Endodermal cell (in vitro differentiated cells): ENCODE data around the gene CYBB. TPM values are rescaled to one million over a fixed set of nuclear protein-coding genes. Genes with fewer than 3 reads are reported as not detected.

Experiments
- DNase-seq: peaks from one replicate; pipeline ENCODE4 v3.0.0-alpha.2; 2017
- H3K27ac ChIP-seq: 2 replicates; pipeline ENCODE4 v1.5.1; 2013; ENCODE audit warnings: mild to moderate bottlenecking, low read depth, low read length, moderate library complexity
- H3K27me3 ChIP-seq: 2 replicates; pipeline ENCODE4 v1.6.1; 2013; ENCODE audit warnings: mild to moderate bottlenecking, low read length, moderate library complexity; ENCODE audit not compliant: insufficient read depth, control insufficient read depth, poor library complexity, severe bottlenecking
- H3K36me3 ChIP-seq: 2 replicates; pipeline ENCODE4 v1.7.0; 2013; ENCODE audit warnings: mild to moderate bottlenecking, low read length, moderate library complexity; ENCODE audit not compliant: control insufficient read depth, insufficient read depth
- H3K4me1 ChIP-seq: one replicate; pipeline ENCODE4 v1.7.0; 2013; ENCODE audit warnings: low read length; ENCODE audit not compliant: control insufficient read depth, insufficient read depth
- H3K4me3 ChIP-seq: 2 replicates; pipeline ENCODE4 v1.5.1; 2013; ENCODE audit warnings: mild to moderate bottlenecking, low read length, moderate library complexity
- H3K9ac ChIP-seq: 2 replicates; pipeline ENCODE4 v1.6.1; 2013; ENCODE audit warnings: mild to moderate bottlenecking, low read length, moderate library complexity; ENCODE audit not compliant: poor library complexity, severe bottlenecking; ENCODE audit errors: extremely low read depth
- H3K9me3 ChIP-seq: 2 replicates; pipeline ENCODE4 v1.6.1; 2013; ENCODE audit warnings: mild to moderate bottlenecking, low read length, moderate library complexity; ENCODE audit not compliant: control insufficient read depth
- H3K27ac Mint-ChIP-seq: 2 replicates; pipeline ENCODE4 v1.8.0; 2020; ENCODE audit warnings: mixed read lengths
- H3K27me3 Mint-ChIP-seq: 2 replicates; pipeline ENCODE4 v1.8.0; 2021; ENCODE audit warnings: mild to moderate bottlenecking, mixed read lengths; ENCODE audit not compliant: insufficient read depth
- H3K36me3 Mint-ChIP-seq: 2 replicates; pipeline ENCODE4 v1.8.0; 2020; ENCODE audit warnings: low read depth, mixed read lengths
- H3K4me1 Mint-ChIP-seq: 2 replicates; pipeline ENCODE4 v1.8.0; 2020; ENCODE audit warnings: mixed read lengths
- H3K4me3 Mint-ChIP-seq: 2 replicates; pipeline ENCODE4 v1.8.0; 2020; ENCODE audit warnings: mild to moderate bottlenecking, moderate library complexity, mixed read lengths
- H3K9me3 Mint-ChIP-seq: 2 replicates; pipeline ENCODE4 v1.8.0; 2020; ENCODE audit warnings: mild to moderate bottlenecking, mixed read lengths
- CTCF ChIP-seq: fragments of 200-600 bp; sonication (generic); conservative IDR thresholded peaks from 2 replicates; pipeline ENCODE4 v1.5.0; 2021; ENCODE audit warnings: antibody characterized with exemption, mild to moderate bottlenecking
- WGBS, 2 experiments: methylation state at CpG; one replicate each; pipeline versions ENCODE4 v1.1.5 to v1.1.7; 2013; ENCODE audit warnings: missing lambda C conversion rate in 2 of 2, mixed read lengths in 1 of 2; ENCODE audit not compliant: insufficient coverage in 1 of 2, insufficient read length in 1 of 2; 5-methylcytosine and 5-hydroxymethylcytosine counted together
- total RNA-seq, 2 donors: library from RNA; stranded (reverse); fragmentation: NEBNext Ultra II Directional in 1 of 2; extraction: Animal tissue kit (Norgen Biotek cat#: 25700) in 1 of 2; gene quantifications; 2 replicates in 1 of 2; 3 replicates in 1 of 2; pipeline ENCODE4 v1.2.1, GENCODE V29; 2021

Gene CYBB
- total RNA-seq, 2 donors from 2014 or later = not detected

GRCh38 chrX:37854148-37854547 lies 74.3 kb downstream of the CYBB start:
- H3K9me3 Mint-ChIP-seq = peaks cover 56% of the 10 kb centered on the region
- H3K27ac Mint-ChIP-seq = no peak overlapping the region
- H3K4me1 Mint-ChIP-seq = no peaks in the 10 kb centered on the region
- H3K9me3 ChIP-seq = no peaks in the 10 kb centered on the region
- H3K9ac ChIP-seq = no peak overlapping the region
- H3K36me3 Mint-ChIP-seq = no peaks in the 10 kb centered on the region
- H3K36me3 ChIP-seq = no peaks in the 10 kb centered on the region
- no peak overlapping the region for H3K4me3 Mint-ChIP-seq
- DNase-seq = no peak
- no peak for TF ChIP-seq CTCF
- H3K27ac ChIP-seq = no peak overlapping the region
- no peaks in the 10 kb centered on the region for H3K27me3 ChIP-seq
- peaks cover 2% of the 10 kb centered on the region for H3K27me3 Mint-ChIP-seq
- no peak overlapping the region for H3K4me3 ChIP-seq
- no peaks in the 10 kb centered on the region for H3K4me1 ChIP-seq
- WGBS, 2 experiments = 100% methylated on average over 2 of the region's 3 CpGs; no CpG with 5 or more reads in 1 of the 2 experiments

DNA sequence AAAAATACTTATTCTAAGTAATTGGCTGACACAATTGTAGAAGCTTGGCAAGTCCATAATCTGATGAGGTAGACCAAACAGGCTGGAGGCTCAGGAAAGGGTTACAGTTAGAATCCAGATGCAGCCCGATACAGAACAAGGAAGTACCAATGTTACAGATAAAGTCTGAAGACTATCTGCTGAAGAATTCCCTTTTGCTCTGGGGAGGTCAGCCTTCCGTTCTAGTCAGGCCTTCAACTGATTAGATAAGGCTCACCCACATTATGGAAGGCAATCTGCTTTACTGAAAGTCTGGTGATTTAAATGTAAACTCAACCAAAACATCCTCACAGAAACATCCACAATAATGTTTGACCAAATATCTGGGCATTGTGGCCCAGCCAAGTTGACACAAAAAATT lies 74.9 kb downstream of the CYBB start:
- Mint-ChIP-seq H3K4me1 (no peaks in the 10 kb centered on the region), H3K27ac (no peak overlapping the region), H3K36me3 (no peaks in the 10 kb centered on the region), H3K27me3 (peaks cover 2% of the 10 kb centered on the region), H3K4me3 (no peak overlapping the region), H3K9me3 (peaks cover 50% of the 10 kb centered on the region)
- no peaks in the 10 kb centered on the region for H3K36me3 ChIP-seq
- WGBS, 2 experiments = 100% methylated on average over 1 of the region's 2 CpGs
- H3K4me1 ChIP-seq = no peaks in the 10 kb centered on the region
- TF ChIP-seq CTCF = no peak
- no peak for DNase-seq
- no peak overlapping the region for H3K4me3 ChIP-seq
- no peak overlapping the region for H3K27ac ChIP-seq
- H3K27me3 ChIP-seq = no peaks in the 10 kb centered on the region
- H3K9ac ChIP-seq = no peak overlapping the region
- no peaks in the 10 kb centered on the region for H3K9me3 ChIP-seq

DNA sequence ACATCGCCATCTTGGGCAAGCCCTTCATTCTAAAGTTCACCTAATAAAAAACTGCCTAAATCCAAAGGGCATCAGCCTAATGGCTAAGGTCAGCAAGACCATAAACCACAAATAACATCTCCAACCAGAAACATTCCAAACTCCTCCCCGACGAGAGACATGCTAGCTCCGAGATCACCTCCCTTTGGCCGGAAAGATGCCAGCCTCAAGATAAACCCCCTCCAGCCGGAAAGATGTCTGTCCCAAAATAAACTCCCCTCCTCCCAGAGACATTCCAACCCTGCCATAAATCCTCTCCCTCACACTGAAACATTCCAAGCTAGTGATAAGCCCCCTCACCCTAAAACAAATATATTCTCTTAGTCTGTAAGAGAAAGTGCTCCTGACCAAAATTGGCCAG lies 80.9 kb downstream of the CYBB start:
- H3K27me3 Mint-ChIP-seq = no peaks in the 10 kb centered on the region
- Histone ChIP-seq H3K9me3 (no peaks in the 10 kb centered on the region), H3K27me3 (no peaks in the 10 kb centered on the region), H3K9ac (no peak overlapping the region), H3K4me3 (no peak overlapping the region), H3K27ac (no peak overlapping the region), H3K4me1 (no peaks in the 10 kb centered on the region), H3K36me3 (no peaks in the 10 kb centered on the region)
- peaks cover 38% of the 10 kb centered on the region for H3K9me3 Mint-ChIP-seq
- WGBS, 2 experiments = 80 to 84% methylated on average over 2 to 6 of the region's 6 CpGs
- no peak for TF ChIP-seq CTCF
- peaks cover 20% of the 10 kb centered on the region for H3K4me1 Mint-ChIP-seq
- H3K4me3 Mint-ChIP-seq = no peak overlapping the region
- no peak for DNase-seq
- H3K36me3 Mint-ChIP-seq = peaks cover under 1% of the 10 kb centered on the region
- no peak overlapping the region for H3K27ac Mint-ChIP-seq
